ENCODE results near the gene SLC14A1. TPM values are rescaled to one million over a fixed set of nuclear protein-coding genes. Genes with fewer than 3 reads are reported as not detected.
"Not testable (repeated sequence)": the region's sequence is repeated elsewhere in the genome, so short reads cannot be mapped to it uniquely, and the experiment has no call there.

SLC14A1 gene
- total RNA-seq, 1 experiment from 2014 or later, result not detected

- Histone ChIP-seq H3K27ac (no peak overlapping the region), H3K79me2 (ENCODE audit: low read depth) (no peaks in the 10 kb centered on the region), H3K4me3 (no peak overlapping the region), H4K20me1 (ENCODE audit: insufficient read depth) (no peaks in the 10 kb centered on the region), H3K4me1 (replicated peaks; ENCODE audit: insufficient read depth) (no peaks in the 10 kb centered on the region), H2AFZ (no peak overlapping the region), H3K9me2 (ENCODE audit: insufficient read depth) (no peaks in the 10 kb centered on the region; the same call in 1 of the 2 replicates), H3F3A (ENCODE audit: insufficient read depth, low read depth) (no peaks in the 10 kb centered on the region), H3K9me3 (ENCODE audit: insufficient read depth, low read depth) (no peaks in the 10 kb centered on the region), H3K27me3 (ENCODE audit: insufficient read depth, low read depth) (no peaks in the 10 kb centered on the region), H3K4me2 (no peak overlapping the region), H3K36me3 (ENCODE audit: low read depth) (no peaks in the 10 kb centered on the region)
- intact Hi-C loops (cut with micrococcal nuclease; ENCODE audit: unreplicated experiment), result no loop called here
- BruUV-seq (replicated peaks), result no TSS peak
- no peak for DNase-seq
- POLR2A ChIA-PET (ENCODE audit: unreplicated experiment), result no interaction called here
- TF ChIP-seq CTCF (conservative IDR thresholded peaks at IDR 0.05) (no peak), EZH2 (IDR thresholded peaks at IDR 0.05; ENCODE audit: low read depth) (no peak)
- CTCF ChIA-PET, result no interaction called here
Measured at GRCh38 chr18:45757005-45757404, 33.0 kb downstream of the SLC14A1 start.

- H3K27me3 ChIP-seq (ENCODE audit: insufficient read depth, low read depth); H3F3A ChIP-seq (ENCODE audit: insufficient read depth, low read depth); H3K27ac ChIP-seq; H3K9me3 ChIP-seq (ENCODE audit: insufficient read depth, low read depth); POLR2A ChIA-PET (ENCODE audit: unreplicated experiment); H3K79me2 ChIP-seq (ENCODE audit: low read depth); DNase-seq; H4K20me1 ChIP-seq (ENCODE audit: insufficient read depth); BruUV-seq (replicated peaks); H3K9me2 ChIP-seq (ENCODE audit: insufficient read depth); H3K36me3 ChIP-seq (ENCODE audit: low read depth); intact Hi-C loops (cut with micrococcal nuclease; ENCODE audit: unreplicated experiment); H2AFZ ChIP-seq; CTCF ChIA-PET; H3K4me2 ChIP-seq; H3K4me3 ChIP-seq; H3K4me1 ChIP-seq (replicated peaks; ENCODE audit: insufficient read depth): not testable (repeated sequence)
Measured at GRCh38 chr18:45757644-45758043, 33.7 kb downstream of the SLC14A1 start.

- Histone ChIP-seq H3K27ac (no peak overlapping the region), H3K27me3 (ENCODE audit: insufficient read depth, low read depth) (no peaks in the 10 kb centered on the region), H3K4me3 (no peak overlapping the region), H3K4me1 (replicated peaks; ENCODE audit: insufficient read depth) (peaks cover 9% of the 10 kb centered on the region), H2AFZ (no peak overlapping the region), H4K20me1 (ENCODE audit: insufficient read depth) (no peaks in the 10 kb centered on the region), H3K9me3 (ENCODE audit: insufficient read depth, low read depth) (no peaks in the 10 kb centered on the region), H3F3A (ENCODE audit: insufficient read depth, low read depth) (no peaks in the 10 kb centered on the region), H3K79me2 (ENCODE audit: low read depth) (no peaks in the 10 kb centered on the region), H3K4me2 (no peak overlapping the region), H3K36me3 (ENCODE audit: low read depth) (no peaks in the 10 kb centered on the region), H3K9me2 (ENCODE audit: insufficient read depth) (no peaks in the 10 kb centered on the region; the same call in 1 of the 2 replicates)
- BruUV-seq (replicated peaks), result no TSS peak
- ChIA-PET CTCF (no interaction called here), POLR2A (ENCODE audit: unreplicated experiment) (no interaction called here)
- no peak for TF ChIP-seq CTCF (conservative IDR thresholded peaks at IDR 0.05)
- no peak for TF ChIP-seq EZH2 (IDR thresholded peaks at IDR 0.05; ENCODE audit: low read depth)
- DNase-seq, result no peak
- intact Hi-C loops (cut with micrococcal nuclease; ENCODE audit: unreplicated experiment), result no loop called here
Measured at GRCh38 chr18:45760462-45761036, 36.6 kb downstream of the SLC14A1 start.

- no peak overlapping the region for H3K4me2 ChIP-seq
- H3K27ac ChIP-seq, result no peak overlapping the region
- H4K20me1 ChIP-seq (ENCODE audit: insufficient read depth), result no peaks in the 10 kb centered on the region
- CTCF ChIA-PET, result no interaction called here
- H3K79me2 ChIP-seq (ENCODE audit: low read depth), result no peaks in the 10 kb centered on the region
- H3K4me1 ChIP-seq (replicated peaks; ENCODE audit: insufficient read depth), result peaks cover 9% of the 10 kb centered on the region
- H2AFZ ChIP-seq, result no peak overlapping the region
- no peaks in the 10 kb centered on the region for H3K9me3 ChIP-seq (ENCODE audit: insufficient read depth, low read depth)
- H3K4me3 ChIP-seq, result no peak overlapping the region
- TF ChIP-seq EZH2 (IDR thresholded peaks at IDR 0.05; ENCODE audit: low read depth) (no peak), CTCF (conservative IDR thresholded peaks at IDR 0.05) (no peak)
- BruUV-seq (replicated peaks), result no TSS peak
- POLR2A ChIA-PET (ENCODE audit: unreplicated experiment), result no interaction called here
- no peaks in the 10 kb centered on the region for H3F3A ChIP-seq (ENCODE audit: insufficient read depth, low read depth)
- no peaks in the 10 kb centered on the region for H3K27me3 ChIP-seq (ENCODE audit: insufficient read depth, low read depth)
- H3K36me3 ChIP-seq (ENCODE audit: low read depth), result no peaks in the 10 kb centered on the region
- no peaks in the 10 kb centered on the region for H3K9me2 ChIP-seq (ENCODE audit: insufficient read depth)
- no peak for DNase-seq
- intact Hi-C loops (cut with micrococcal nuclease; ENCODE audit: unreplicated experiment), result no loop called here
Measured at GRCh38 chr18:45761512-45762114, 37.6 kb downstream of the SLC14A1 start.
